ENCODE results near the gene ELAC2.

Gene ELAC2

GRCh38 chr17:13024016-13024415 lies 6.2 kb upstream of the ELAC2 start:
- DNase-seq (ENCODE audit: low read depth, low spot score) = no peak

- no peak for DNase-seq (ENCODE audit: low read depth, low spot score)
Measured at GRCh38 chr17:13016881-13017654, 759 bp downstream of the ELAC2 start.

- no peak for DNase-seq (ENCODE audit: low read depth, low spot score)
Measured at GRCh38 chr17:13014801-13015200, 3.0 kb downstream of the ELAC2 start.

GRCh38 chr17:13010959-13011358 lies 6.9 kb downstream of the ELAC2 start:
- DNase-seq (ENCODE audit: low read depth, low spot score) = no peak

- no peak for DNase-seq (ENCODE audit: low read depth, low spot score)
Measured at GRCh38 chr17:13008461-13008860, 9.4 kb downstream of the ELAC2 start.

GRCh38 chr17:13005530-13005929 lies 12.3 kb downstream of the ELAC2 start:
- DNase-seq (ENCODE audit: low read depth, low spot score) = no peak

- no peak for DNase-seq (ENCODE audit: low read depth, low spot score)
Measured at GRCh38 chr17:13004336-13004735, 13.5 kb downstream of the ELAC2 start.

GRCh38 chr17:13003927-13004326 lies 13.9 kb downstream of the ELAC2 start:
- no peak for DNase-seq (ENCODE audit: low read depth, low spot score)

GRCh38 chr17:13003454-13003851 lies 14.4 kb downstream of the ELAC2 start:
- DNase-seq (ENCODE audit: low read depth, low spot score) = no peak

GRCh38 chr17:13002761-13003453 lies 14.9 kb downstream of the ELAC2 start:
- peak; percentile 17 for DNase-seq (ENCODE audit: low read depth, low spot score)

GRCh38 chr17:13001991-13002615 lies 15.7 kb downstream of the ELAC2 start:
- DNase-seq (ENCODE audit: low read depth, low spot score) = no peak

- no peak for DNase-seq (ENCODE audit: low read depth, low spot score)
Measured at GRCh38 chr17:13000561-13000960, 17.3 kb downstream of the ELAC2 start.

GRCh38 chr17:12998874-12999273 lies 19.0 kb downstream of the ELAC2 start:
- no peak for DNase-seq (ENCODE audit: low read depth, low spot score)

GRCh38 chr17:12998461-12998860 lies 19.4 kb downstream of the ELAC2 start:
- DNase-seq (ENCODE audit: low read depth, low spot score) = no peak

- no peak for DNase-seq (ENCODE audit: low read depth, low spot score)
Measured at GRCh38 chr17:12996941-12997340, 20.9 kb downstream of the ELAC2 start.

- no peak for DNase-seq (ENCODE audit: low read depth, low spot score)
Measured at GRCh38 chr17:12996357-12996756, 21.5 kb downstream of the ELAC2 start.

- no peak for DNase-seq (ENCODE audit: low read depth, low spot score)
Measured at GRCh38 chr17:12995896-12996295, 21.9 kb downstream of the ELAC2 start.

GRCh38 chr17:12995106-12995895 lies 22.5 kb downstream of the ELAC2 start:
- no peak for DNase-seq (ENCODE audit: low read depth, low spot score)

GRCh38 chr17:12994341-12995074 lies 23.3 kb downstream of the ELAC2 start:
- no peak for DNase-seq (ENCODE audit: low read depth, low spot score)

GRCh38 chr17:12993631-12994030 lies 24.2 kb downstream of the ELAC2 start:
- DNase-seq (ENCODE audit: low read depth, low spot score) = no peak

- DNase-seq (ENCODE audit: low read depth, low spot score) = no peak
Measured at GRCh38 chr17:12992676-12993075, 25.2 kb downstream of the ELAC2 start.
